Mesothelial cell of epicardium (in vitro differentiated cells): ENCODE results near the gene P3H2. TPM values are rescaled to one million over a fixed set of nuclear protein-coding genes. Genes with fewer than 3 reads are reported as not detected.
A peak's percentile ranks its signal among the peaks of the same experiment; 100 is the strongest.
"Not testable (repeated sequence)": the region's sequence is repeated elsewhere in the genome, so short reads cannot be mapped to it uniquely, and the experiment has no call there.

Experiments used
- DNase-seq, 2 experiments: peaks; one replicate each; pipeline ENCODE4 v3.0.0; 2021; ENCODE audit warnings: low spot score in 2 of 2; ENCODE audit not compliant: unreplicated experiment in 2 of 2
- H3K27ac Mint-ChIP-seq: 2 replicates; pipeline ENCODE4 v1.8.0; 2021; ENCODE audit warnings: mixed read lengths
- H3K27me3 Mint-ChIP-seq: 2 replicates; pipeline ENCODE4 v1.8.0; 2021; ENCODE audit warnings: low read depth, mixed read lengths
- H3K36me3 Mint-ChIP-seq: 2 replicates; pipeline ENCODE4 v1.8.0; 2021; ENCODE audit warnings: mixed read lengths
- H3K4me1 Mint-ChIP-seq: 2 replicates; pipeline ENCODE4 v1.8.0; 2021; ENCODE audit warnings: mixed read lengths
- H3K4me3 Mint-ChIP-seq: 2 replicates; pipeline ENCODE4 v1.8.0; 2021; ENCODE audit warnings: mild to moderate bottlenecking, moderate library complexity, mixed read lengths
- H3K9me3 Mint-ChIP-seq: 2 replicates; pipeline ENCODE4 v1.8.0; 2021; ENCODE audit warnings: mixed read lengths
- total RNA-seq: library from RNA; stranded (reverse); gene quantifications from 3 replicates; pipeline ENCODE4 v1.2.1, GENCODE V29; 2021
- TF ChIP-seq, protein P1 (sequence below): fragments of 200-600 bp; sonication (generic); IDR thresholded peaks from one replicate; pipeline ENCODE4 v1.5.0; 2021; ENCODE audit warnings: antibody characterized with exemption; ENCODE audit not compliant: unreplicated experiment

P3H2 gene
- total RNA-seq, 1 donor from 2014 or later, result 14.8 TPM

DNA sequence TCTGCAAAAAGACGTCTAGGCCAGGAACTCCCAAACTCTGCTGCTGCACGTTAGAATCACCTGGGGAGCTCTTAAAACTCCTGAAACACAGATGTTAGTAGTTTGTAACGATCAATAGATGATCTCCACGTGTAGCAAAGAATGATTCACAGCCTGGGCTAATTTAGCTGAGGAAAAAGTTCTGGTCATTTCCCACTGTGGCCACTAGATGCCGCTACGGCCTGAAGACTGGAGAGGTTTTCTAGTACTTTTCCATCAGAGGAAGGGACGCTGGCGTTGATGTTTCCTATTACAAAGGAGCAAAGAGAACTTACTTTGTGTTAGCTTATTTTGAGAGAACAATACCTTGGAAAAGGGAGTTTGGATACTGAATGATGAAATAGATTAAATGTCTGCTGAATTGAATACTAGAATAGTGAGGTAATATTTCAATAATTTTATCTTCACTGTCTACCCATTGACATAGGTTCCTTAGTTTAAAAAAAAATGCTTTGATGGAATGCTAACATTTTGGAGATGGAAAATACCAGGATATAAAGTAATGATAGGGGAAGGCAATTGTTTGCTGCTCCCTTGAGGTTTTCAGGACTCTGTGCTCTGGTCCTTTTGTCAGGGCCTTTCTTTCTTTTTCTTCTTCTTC, 159.1 kb downstream of the P3H2 start:
- peak; percentile 35 to 85 for DNase-seq
- Mint-ChIP-seq H3K27ac (no peak overlapping the region), H3K36me3 (no peaks in the 10 kb centered on the region), H3K27me3 (no peaks in the 10 kb centered on the region), H3K4me3 (no peak overlapping the region), H3K9me3 (no peaks in the 10 kb centered on the region), H3K4me1 (peaks cover 11% of the 10 kb centered on the region)
- TF ChIP-seq, protein P1, sequence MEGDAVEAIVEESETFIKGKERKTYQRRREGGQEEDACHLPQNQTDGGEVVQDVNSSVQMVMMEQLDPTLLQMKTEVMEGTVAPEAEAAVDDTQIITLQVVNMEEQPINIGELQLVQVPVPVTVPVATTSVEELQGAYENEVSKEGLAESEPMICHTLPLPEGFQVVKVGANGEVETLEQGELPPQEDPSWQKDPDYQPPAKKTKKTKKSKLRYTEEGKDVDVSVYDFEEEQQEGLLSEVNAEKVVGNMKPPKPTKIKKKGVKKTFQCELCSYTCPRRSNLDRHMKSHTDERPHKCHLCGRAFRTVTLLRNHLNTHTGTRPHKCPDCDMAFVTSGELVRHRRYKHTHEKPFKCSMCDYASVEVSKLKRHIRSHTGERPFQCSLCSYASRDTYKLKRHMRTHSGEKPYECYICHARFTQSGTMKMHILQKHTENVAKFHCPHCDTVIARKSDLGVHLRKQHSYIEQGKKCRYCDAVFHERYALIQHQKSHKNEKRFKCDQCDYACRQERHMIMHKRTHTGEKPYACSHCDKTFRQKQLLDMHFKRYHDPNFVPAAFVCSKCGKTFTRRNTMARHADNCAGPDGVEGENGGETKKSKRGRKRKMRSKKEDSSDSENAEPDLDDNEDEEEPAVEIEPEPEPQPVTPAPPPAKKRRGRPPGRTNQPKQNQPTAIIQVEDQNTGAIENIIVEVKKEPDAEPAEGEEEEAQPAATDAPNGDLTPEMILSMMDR, result peak; percentile 96

DNA sequence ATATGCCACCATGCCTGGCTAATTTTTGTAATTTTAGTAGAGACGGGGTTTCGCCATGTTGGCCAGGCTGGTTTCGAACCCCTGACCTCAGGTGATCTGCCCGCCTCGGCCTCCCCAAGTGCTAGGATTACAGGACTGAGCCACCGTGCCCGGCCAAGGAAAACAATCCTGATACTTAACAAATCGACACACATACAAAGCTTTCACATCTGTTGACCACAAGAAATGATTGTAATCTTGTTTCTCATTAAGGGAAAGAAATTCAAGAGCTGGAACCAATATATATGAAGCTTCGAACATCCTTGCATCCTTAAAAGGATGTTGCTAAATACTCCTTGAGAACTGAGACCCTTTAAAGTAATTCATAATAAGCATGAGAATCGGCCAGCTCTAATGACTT, 159.6 kb downstream of the P3H2 start:
- DNase-seq, H3K27me3 Mint-ChIP-seq, H3K9me3 Mint-ChIP-seq, H3K36me3 Mint-ChIP-seq, H3K27ac Mint-ChIP-seq, H3K4me3 Mint-ChIP-seq: not testable (repeated sequence)
- H3K4me1 Mint-ChIP-seq, result peaks cover 15% of the 10 kb centered on the region

DNA sequence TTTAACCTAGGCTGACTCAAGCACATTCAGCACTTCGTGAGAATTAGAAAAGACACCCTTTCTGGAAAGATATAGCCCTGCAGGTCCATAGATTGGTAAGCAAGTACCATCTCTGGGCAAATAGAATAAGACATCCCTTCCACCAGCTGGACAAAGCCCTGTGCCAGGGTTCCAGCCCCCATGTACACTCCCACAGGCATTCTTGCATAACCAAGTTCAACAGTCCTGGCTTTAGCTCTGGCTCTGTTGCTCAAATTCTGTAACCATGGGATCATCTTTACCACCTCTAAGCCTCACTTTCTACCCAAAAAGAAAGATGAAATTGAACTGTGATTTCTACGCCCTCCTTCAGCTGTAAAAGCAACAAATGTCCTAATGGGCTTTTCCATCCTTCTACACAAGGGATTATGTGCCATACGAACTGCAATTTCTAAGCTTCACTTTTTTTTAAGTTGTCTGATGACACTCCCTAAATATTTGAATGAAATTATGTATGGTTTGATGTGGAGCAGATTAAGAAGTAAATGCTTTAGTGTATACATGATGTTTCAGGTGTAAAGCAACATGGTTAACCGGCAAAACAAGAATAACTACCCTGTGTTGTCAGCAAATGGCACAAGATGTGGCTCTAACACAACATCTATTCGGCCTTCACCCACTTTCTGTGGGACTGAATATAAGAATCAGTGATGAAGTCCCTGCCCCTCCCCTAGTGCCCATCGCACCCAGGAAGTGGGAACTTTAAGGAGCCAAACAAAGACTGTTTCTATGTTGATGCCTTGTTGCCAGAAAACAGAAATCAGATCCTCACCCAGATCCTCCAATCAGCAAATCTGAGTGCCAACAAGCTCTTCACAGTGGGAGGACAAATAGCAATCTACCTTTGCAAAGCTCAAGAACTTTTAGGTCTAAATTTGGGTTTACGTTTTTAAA, 165.7 kb downstream of the P3H2 start:
- Mint-ChIP-seq H3K27ac (no peak overlapping the region), H3K36me3 (no peaks in the 10 kb centered on the region)

DNA sequence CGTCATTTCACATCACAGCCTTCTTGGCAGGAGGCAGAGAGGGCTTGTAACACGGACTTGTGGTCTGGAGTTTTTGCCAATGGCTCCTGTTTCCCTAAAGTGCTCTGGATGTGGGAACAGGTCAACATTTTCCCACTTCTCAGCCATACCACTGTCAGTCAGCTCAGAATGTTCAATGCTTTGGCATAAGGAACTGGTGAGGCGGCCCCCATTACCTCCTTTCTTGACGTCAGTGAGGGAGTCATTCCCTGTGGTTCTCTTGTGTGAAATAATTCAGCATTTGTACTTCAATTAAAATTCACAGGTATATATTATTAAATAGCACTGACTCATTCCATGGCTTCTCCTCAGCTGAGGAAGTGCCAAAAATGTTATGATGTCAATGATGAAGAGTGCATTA, 167.1 kb downstream of the P3H2 start:
- DNase-seq, result no peak
- H3K27ac Mint-ChIP-seq, result no peak overlapping the region
- H3K4me3 Mint-ChIP-seq, result no peak overlapping the region
- H3K9me3 Mint-ChIP-seq, result peaks cover 5% of the 10 kb centered on the region
- no peaks in the 10 kb centered on the region for H3K27me3 Mint-ChIP-seq
- peaks cover 20% of the 10 kb centered on the region for H3K4me1 Mint-ChIP-seq
- TF ChIP-seq, protein P1, result no peak
- H3K36me3 Mint-ChIP-seq, result no peaks in the 10 kb centered on the region

More for the DNA sequence above, 165.7 kb downstream of the P3H2 start:
- Mint-ChIP-seq H3K4me1 (peaks cover 17% of the 10 kb centered on the region), H3K4me3 (no peak overlapping the region), H3K27me3 (no peaks in the 10 kb centered on the region), H3K9me3 (peaks cover 5% of the 10 kb centered on the region)
- no peak for DNase-seq
- TF ChIP-seq, protein P1, result no peak

DNA sequence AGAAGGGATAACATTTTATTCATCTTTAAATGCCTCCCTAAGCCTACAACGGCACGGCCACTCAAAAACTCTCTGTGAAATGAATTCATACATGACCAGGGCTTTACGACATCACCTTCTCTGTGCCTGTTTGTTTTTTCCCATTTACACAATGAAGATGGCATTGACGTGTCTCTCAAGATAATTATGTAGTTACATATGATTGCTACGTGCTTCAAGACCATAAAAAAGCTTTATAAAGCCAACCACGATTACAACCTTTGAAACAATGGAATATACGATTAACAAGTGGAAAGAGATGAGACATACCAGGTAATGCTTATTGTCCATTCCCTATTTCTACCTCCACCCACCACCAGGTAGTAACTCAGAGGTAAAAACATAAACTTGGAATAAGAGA, 168.4 kb downstream of the P3H2 start:
- Mint-ChIP-seq H3K27ac (no peak overlapping the region), H3K4me3 (no peak overlapping the region), H3K36me3 (no peaks in the 10 kb centered on the region), H3K9me3 (peaks cover 5% of the 10 kb centered on the region), H3K4me1 (peaks cover 29% of the 10 kb centered on the region), H3K27me3 (no peaks in the 10 kb centered on the region)
- DNase-seq, result no peak
- TF ChIP-seq, protein P1, result no peak

DNA sequence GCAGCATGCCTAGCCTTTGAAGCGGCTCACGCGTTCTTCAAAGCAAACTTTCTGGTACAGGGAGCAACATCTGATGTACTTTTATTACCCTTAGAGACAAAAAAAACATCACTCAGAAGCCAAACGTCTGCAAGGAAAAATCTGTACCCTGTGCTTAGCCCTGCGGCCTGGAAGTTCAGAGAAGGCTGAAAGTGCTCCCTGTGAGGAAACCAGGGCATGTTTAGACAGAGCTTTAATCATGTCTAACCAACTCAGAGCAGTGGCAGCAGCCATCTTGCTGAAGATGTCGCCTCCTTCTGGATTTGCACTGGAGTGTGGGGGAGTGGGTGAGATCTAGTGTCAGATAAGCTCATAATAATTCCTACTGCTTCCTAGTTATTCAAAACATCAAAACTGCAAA, 170.4 kb downstream of the P3H2 start:
- TF ChIP-seq, protein P1, result no peak
- Mint-ChIP-seq H3K4me1 (peaks cover 29% of the 10 kb centered on the region), H3K9me3 (peaks cover 5% of the 10 kb centered on the region), H3K27me3 (no peaks in the 10 kb centered on the region), H3K36me3 (no peaks in the 10 kb centered on the region), H3K27ac (no peak overlapping the region), H3K4me3 (no peak overlapping the region)
- DNase-seq, result no peak
